ENCODE results near the gene KRTAP21-1. TPM values are rescaled to one million over a fixed set of nuclear protein-coding genes. Genes with fewer than 3 reads are reported as not detected.

Gene KRTAP21-1
- total and polyA plus RNA-seq, 2 of the 8 experiments (the other 6 are each of a cell fraction or from before 2014, with no cell fraction given): not detected

DNA sequence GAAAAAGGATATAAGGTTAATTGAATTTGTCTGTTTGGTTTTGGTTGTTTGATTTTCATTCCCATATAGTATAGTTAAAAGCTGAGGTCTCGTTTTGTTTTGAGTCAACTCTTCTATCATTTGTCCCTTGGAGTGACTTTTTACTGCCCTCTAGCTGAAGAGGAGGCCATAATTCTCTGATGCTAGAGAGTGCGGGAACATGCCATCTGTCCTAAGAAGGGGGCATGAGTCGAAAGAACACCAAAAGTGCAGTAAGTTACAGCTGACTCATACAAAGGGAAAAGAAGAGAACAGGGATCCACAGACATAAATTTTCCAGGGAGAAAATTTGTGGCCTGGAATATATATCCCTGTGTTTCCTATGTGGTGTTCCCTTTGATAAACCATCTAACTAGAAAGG is 40.8 kb downstream of the KRTAP21-1 start (continued):
- TF ChIP-seq RXRA (IDR thresholded peaks at IDR 0.05; ENCODE audit: insufficient read depth, low read depth, low read length) (no peak), KDM1A (IDR thresholded peaks at IDR 0.05; ENCODE audit: borderline replicate concordance, low read length) (no peak), CHD1 (IDR thresholded peaks at IDR 0.05; ENCODE audit: low read depth, low read length) (no peak)

Measured in H1 (cell line).